ENCODE data around the gene CDK6.

- TF ChIP-seq CTCF (IDR thresholded peaks at IDR 0.05 in 2 of 3, conservative IDR thresholded peaks at IDR 0.05 in 1 of 3; ENCODE audit: borderline replicate concordance in 1 of 3, insufficient read depth in 1 of 3, low read depth in 2 of 3, low read length in 2 of 3) (no peak), POLR2AphosphoS5 (IDR thresholded peaks at IDR 0.05; ENCODE audit: low read depth, low read length) (no peak), YY1 (IDR thresholded peaks at IDR 0.05; ENCODE audit: extremely low read depth, insufficient replicate concordance, low read depth, low read length) (no peak), MAX (IDR thresholded peaks at IDR 0.05) (no peak), POLR2A (IDR thresholded peaks at IDR 0.05; ENCODE audit: borderline replicate concordance, extremely low read depth, insufficient read depth, insufficient read length) (no peak), JUND (IDR thresholded peaks at IDR 0.05) (no peak), CEBPB (IDR thresholded peaks at IDR 0.05; ENCODE audit: low read depth) (no peak), EGR1 (IDR thresholded peaks at IDR 0.05; ENCODE audit: low read depth) (no peak), EZH2 (IDR thresholded peaks at IDR 0.05) (no peak)
Observed at GRCh38 chr7:92824901-92825480, 11.4 kb downstream of the CDK6 start.

All from HCT116 (cell line).